ENCODE measurements around the gene REPS2. TPM values are rescaled to one million over a fixed set of nuclear protein-coding genes. Genes with fewer than 3 reads are reported as not detected.

Gene REPS2
- total and polyA plus RNA-seq, 8 donors = 12.6 to 19.5 (median 15.1) TPM

DNA sequence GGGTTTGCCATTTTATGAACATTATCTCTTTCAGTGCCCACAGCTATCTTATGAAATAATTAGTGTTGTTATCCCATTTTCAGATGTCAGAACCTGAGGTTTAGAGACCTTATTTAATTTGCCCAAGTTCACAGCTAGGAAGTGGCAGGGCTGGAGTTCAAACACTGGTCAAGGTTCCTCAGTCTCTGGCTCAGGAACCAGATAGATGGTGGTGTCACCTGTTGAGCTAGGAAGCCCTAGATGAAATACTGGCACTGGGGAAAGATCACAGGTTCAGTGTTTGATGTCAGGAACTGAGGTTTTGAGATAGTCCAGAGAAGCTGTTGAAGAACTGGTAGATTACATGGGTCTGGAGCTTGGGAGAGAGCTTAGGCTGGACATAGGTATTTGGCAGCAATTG, 85.4 kb downstream of the REPS2 start:
- ATAC-seq = no peak
- H3K4me3 ChIP-seq = no peak overlapping the region
- no peak for DNase-seq
- H3K27ac ChIP-seq = peak overlapping the region; percentile 26 to 41
- intact Hi-C loops (cut with DNase I) = loop anchor here in 1 of 2 donors (10.0 kb wide), 1 partner anchor 137 kb away; no protein-coding TSS in a partner anchor
- no peaks in the 10 kb centered on the region for H3K4me1 ChIP-seq
- TF ChIP-seq, protein P1, sequence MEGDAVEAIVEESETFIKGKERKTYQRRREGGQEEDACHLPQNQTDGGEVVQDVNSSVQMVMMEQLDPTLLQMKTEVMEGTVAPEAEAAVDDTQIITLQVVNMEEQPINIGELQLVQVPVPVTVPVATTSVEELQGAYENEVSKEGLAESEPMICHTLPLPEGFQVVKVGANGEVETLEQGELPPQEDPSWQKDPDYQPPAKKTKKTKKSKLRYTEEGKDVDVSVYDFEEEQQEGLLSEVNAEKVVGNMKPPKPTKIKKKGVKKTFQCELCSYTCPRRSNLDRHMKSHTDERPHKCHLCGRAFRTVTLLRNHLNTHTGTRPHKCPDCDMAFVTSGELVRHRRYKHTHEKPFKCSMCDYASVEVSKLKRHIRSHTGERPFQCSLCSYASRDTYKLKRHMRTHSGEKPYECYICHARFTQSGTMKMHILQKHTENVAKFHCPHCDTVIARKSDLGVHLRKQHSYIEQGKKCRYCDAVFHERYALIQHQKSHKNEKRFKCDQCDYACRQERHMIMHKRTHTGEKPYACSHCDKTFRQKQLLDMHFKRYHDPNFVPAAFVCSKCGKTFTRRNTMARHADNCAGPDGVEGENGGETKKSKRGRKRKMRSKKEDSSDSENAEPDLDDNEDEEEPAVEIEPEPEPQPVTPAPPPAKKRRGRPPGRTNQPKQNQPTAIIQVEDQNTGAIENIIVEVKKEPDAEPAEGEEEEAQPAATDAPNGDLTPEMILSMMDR (IDR thresholded peaks at IDR 0.05) = no peak
- H3K9me3 ChIP-seq = no peaks in the 10 kb centered on the region
- H3K27me3 ChIP-seq = no peaks in the 10 kb centered on the region
- no peaks in the 10 kb centered on the region for H3K36me3 ChIP-seq

DNA sequence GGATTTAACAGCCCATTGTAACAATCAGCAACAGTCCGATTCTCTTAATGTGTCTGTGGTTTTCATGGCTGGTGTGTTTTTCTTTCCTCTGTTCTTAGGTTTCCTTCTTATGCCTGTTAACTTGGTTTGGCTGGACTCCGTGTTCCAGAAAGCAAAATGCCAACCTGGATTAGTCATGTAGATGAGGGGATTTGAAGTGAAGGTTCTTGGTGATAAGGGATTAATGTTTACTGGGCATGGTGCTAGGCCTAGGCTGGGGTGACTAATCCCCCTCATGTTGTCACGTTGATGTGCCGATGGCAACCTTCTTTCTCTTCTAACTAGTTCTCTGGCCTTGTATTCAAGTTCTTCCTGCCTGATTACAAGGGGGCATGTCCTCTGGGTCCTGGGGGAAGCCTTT, 85.9 kb downstream of the REPS2 start:
- TF ChIP-seq, protein P1 (IDR thresholded peaks at IDR 0.05) = no peak
- intact Hi-C loops (cut with DNase I) = loop anchor here in 1 of 2 donors (10.0 kb wide), 1 partner anchor 138 kb away; no protein-coding TSS in a partner anchor
- no peaks in the 10 kb centered on the region for H3K4me1 ChIP-seq
- no peaks in the 10 kb centered on the region for H3K9me3 ChIP-seq
- no peaks in the 10 kb centered on the region for H3K36me3 ChIP-seq
- ATAC-seq = peak; percentile 76
- peak overlapping the region in 1 of 2 donors; percentile 41 for H3K27ac ChIP-seq
- no peak for DNase-seq
- H3K27me3 ChIP-seq = no peaks in the 10 kb centered on the region
- H3K4me3 ChIP-seq = no peak overlapping the region

DNA sequence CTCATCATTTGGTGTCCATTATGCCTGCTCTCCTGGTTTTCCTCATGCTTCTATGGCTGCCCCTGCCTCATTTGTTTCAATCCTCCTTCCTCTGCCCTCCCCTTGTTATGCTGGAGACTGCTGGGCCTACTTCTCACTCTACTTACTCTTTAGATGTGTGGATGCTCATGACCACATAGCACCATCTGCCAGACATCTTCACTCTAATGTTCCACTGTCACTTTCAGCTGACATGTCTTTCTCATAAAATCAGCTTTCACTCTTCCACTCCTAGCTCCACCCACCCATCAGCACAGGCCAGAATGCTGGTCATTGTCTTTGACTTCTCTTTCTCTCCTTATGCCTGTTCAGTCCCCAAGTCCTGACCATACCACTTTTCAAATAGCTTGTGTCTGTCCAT, 86.8 kb downstream of the REPS2 start:
- Histone ChIP-seq H3K27ac (peak overlapping the region in 1 of 2 donors; percentile 41), H3K27me3 (no peaks in the 10 kb centered on the region), H3K9me3 (no peaks in the 10 kb centered on the region), H3K4me1 (no peaks in the 10 kb centered on the region), H3K36me3 (no peaks in the 10 kb centered on the region), H3K4me3 (no peak overlapping the region)
- ATAC-seq (no peak), DNase-seq (no peak)
- intact Hi-C loops (cut with DNase I) = loop anchor here in 1 of 2 donors (10.0 kb wide), 1 partner anchor 138 kb away; no protein-coding TSS in a partner anchor
- TF ChIP-seq, protein P1 (IDR thresholded peaks at IDR 0.05) = no peak

DNA sequence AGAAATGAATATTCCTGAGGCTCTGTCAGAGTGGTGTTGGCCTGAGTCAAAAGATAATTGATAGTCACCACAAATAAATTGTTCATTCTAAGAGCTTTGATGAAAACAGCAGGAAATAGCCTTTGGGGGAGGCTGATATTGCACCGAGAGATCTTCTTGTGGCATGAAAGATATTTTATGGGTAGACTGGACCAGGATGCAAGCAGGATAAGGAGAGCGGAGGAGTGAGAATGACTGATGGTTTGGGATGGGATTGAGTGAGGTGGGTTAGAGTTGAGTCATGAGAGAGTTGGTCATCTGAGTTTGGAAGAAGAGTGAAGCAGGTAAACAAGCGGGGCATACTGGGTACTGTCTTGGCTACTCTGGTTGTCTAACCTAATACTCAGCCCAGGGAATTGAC, 88.7 kb downstream of the REPS2 start:
- Histone ChIP-seq H3K36me3 (no peaks in the 10 kb centered on the region), H3K4me1 (no peaks in the 10 kb centered on the region), H3K27me3 (peaks cover 0 to 7% of the 10 kb centered on the region in 2 donors), H3K9me3 (no peaks in the 10 kb centered on the region), H3K27ac (no peak overlapping the region), H3K4me3 (no peak overlapping the region)
- TF ChIP-seq, protein P1 (IDR thresholded peaks at IDR 0.05) = no peak
- DNase-seq (no peak), ATAC-seq (peak; percentile 17)
- intact Hi-C loops (cut with DNase I) = loop anchor here in 1 of 2 donors (10.0 kb wide), 1 partner anchor 140 kb away; no protein-coding TSS in a partner anchor

DNA sequence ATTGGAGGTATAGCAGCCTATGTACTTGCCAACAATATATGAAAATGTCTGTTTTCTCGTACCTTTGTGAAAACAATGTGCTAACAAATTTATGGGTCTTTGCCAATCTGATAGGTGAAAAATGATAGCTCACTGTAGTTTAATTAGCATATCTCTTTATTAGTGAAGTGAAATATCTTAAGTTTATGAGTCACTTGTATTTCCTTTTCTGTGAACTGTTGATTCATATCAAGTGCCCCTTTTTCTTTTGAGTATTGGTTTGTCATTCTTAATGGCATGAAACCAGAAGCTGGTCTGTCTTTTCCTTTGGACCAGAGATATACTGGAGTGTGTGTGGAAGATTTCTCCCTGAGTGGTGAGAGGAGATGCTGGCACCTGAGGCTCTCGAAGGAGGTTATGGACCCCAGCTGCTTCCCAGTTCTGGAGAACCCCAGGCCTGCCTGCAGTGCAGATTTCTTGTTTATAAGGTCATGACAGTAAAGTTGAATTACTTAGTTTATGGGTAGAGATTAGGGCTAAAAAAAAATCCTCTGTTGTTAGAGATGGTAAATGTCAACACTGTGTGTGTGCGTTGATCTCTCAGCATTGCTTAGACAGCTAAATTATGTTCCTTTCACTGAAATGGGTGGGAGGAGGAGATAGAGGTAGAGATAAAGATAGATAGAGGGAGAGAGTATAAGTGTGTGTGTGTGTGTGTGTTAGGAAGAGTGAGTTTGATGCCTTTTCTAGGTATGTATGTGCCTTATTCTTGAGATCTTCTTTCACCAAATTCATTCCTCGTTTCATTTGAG, 89.9 kb downstream of the REPS2 start:
- ATAC-seq (no peak), DNase-seq (no peak)
- Histone ChIP-seq H3K27ac (no peak overlapping the region), H3K27me3 (peaks cover 0 to 8% of the 10 kb centered on the region in 2 donors), H3K4me3 (no peak overlapping the region), H3K9me3 (no peaks in the 10 kb centered on the region), H3K36me3 (no peaks in the 10 kb centered on the region), H3K4me1 (no peaks in the 10 kb centered on the region)
- TF ChIP-seq, protein P1 (IDR thresholded peaks at IDR 0.05) = no peak
- intact Hi-C loops (cut with DNase I) = loop anchor here in 1 of 2 donors (10.0 kb wide), 1 partner anchor 142 kb away; no protein-coding TSS in a partner anchor
